Neural cell (in vitro differentiated cells): Measurements from ENCODE around the gene ZBTB48. TPM values are rescaled to one million over a fixed set of nuclear protein-coding genes. Genes with fewer than 3 reads are reported as not detected.
"Not testable (repeated sequence)": the region's sequence is repeated elsewhere in the genome, so short reads cannot be mapped to it uniquely, and the experiment has no call there.

Experiments used
- H2AFZ ChIP-seq: fragments of 200-600, 300-800 bp; sonication (generic), shearing (Covaris generic); 2 replicates; pipeline ENCODE4 v1.6.0; 2014; ENCODE audit warnings: low read depth, mild to moderate bottlenecking, antibody characterized with exemption, low read length, moderate library complexity
- H3F3A ChIP-seq: fragments of 200-600 bp; shearing (Covaris generic); 2 replicates; pipeline ENCODE4 v1.6.1; 2016; ENCODE audit warnings: mild to moderate bottlenecking, moderate library complexity, mixed read lengths, antibody characterized with exemption, low read length; ENCODE audit not compliant: insufficient read depth, poor library complexity, severe bottlenecking
- H3K27ac ChIP-seq: fragments of 200-600, 300-800 bp; sonication (generic), shearing (Covaris generic); 2 replicates; pipeline ENCODE4 v1.5.1; 2014; ENCODE audit warnings: mild to moderate bottlenecking, low read length, moderate library complexity
- H3K27me3 ChIP-seq: fragments of 300-800, 200-600 bp; sonication (generic), shearing (Covaris generic); 2 replicates; pipeline ENCODE4 v1.6.0; 2014; ENCODE audit warnings: mild to moderate bottlenecking, low read depth, low read length, moderate library complexity; ENCODE audit not compliant: insufficient read depth
- H3K36me3 ChIP-seq: fragments of 300-800, 200-600 bp; sonication (generic), shearing (Covaris generic); 2 replicates; pipeline ENCODE4 v1.5.1; 2014; ENCODE audit warnings: mild to moderate bottlenecking, antibody characterized with exemption, low read length, moderate library complexity; ENCODE audit not compliant: insufficient read depth
- H3K4me2 ChIP-seq: fragments of 300-800, 200-600 bp; sonication (generic), shearing (Covaris generic); 2 replicates; pipeline ENCODE4 v1.6.0; 2014; ENCODE audit warnings: mild to moderate bottlenecking, low read length
- H3K4me3 ChIP-seq: fragments of 300-800, 200-600 bp; sonication (generic), shearing (Covaris generic); 2 replicates; pipeline ENCODE4 v1.5.1; 2014; ENCODE audit warnings: mild to moderate bottlenecking, low read length, moderate library complexity
- H3K79me2 ChIP-seq: fragments of 200-600 bp; shearing (Covaris generic); replicated peaks from 2 replicates; pipeline ENCODE4 v1.6.0; 2014; ENCODE audit warnings: mild to moderate bottlenecking, low read length, moderate library complexity; ENCODE audit not compliant: insufficient read depth
- H3K9ac ChIP-seq: fragments of 300-800, 200-600 bp; sonication (generic), shearing (Covaris generic); 2 replicates; pipeline ENCODE4 v1.6.1; 2016; ENCODE audit warnings: mild to moderate bottlenecking, low read length, mixed read lengths
- H3K9me2 ChIP-seq: fragments of 200-600 bp; shearing (Covaris generic); 2 replicates; pipeline ENCODE4 v1.6.1; 2016; ENCODE audit warnings: mild to moderate bottlenecking, low read length, mixed read lengths; ENCODE audit not compliant: insufficient read depth
- H3K9me3 ChIP-seq: fragments of 200-600, 300-800 bp; sonication (generic), shearing (Covaris generic); 2 replicates; pipeline ENCODE4 v1.6.1; 2016; ENCODE audit warnings: mild to moderate bottlenecking, mixed run types, low read length, moderate library complexity, mixed read lengths
- H4K20me1 ChIP-seq: fragments of 200-600 bp; shearing (Covaris generic); 2 replicates; pipeline ENCODE4 v1.6.1; 2016; ENCODE audit warnings: mild to moderate bottlenecking, mixed run types; ENCODE audit not compliant: insufficient read depth
- EZH2 ChIP-seq: fragments of 200-600, 300-800 bp; shearing (Covaris generic), sonication (generic); IDR thresholded peaks from 2 replicates; pipeline ENCODE4 v1.6.1; 2014; ENCODE audit warnings: antibody characterized with exemption, low read length, borderline replicate concordance, mild to moderate bottlenecking; ENCODE audit not compliant: insufficient read depth, poor library complexity, severe bottlenecking
- MXI1 ChIP-seq: fragments of 450-650 bp; conservative IDR thresholded peaks from 2 replicates; pipeline ENCODE4 v1.6.1; 2014; ENCODE audit warnings: antibody characterized with exemption, mild to moderate bottlenecking; ENCODE audit not compliant: poor library complexity, severe bottlenecking
- RAD21 ChIP-seq: fragments of 450-650 bp; conservative IDR thresholded peaks from 2 replicates; pipeline ENCODE4 v1.6.1; 2014; ENCODE audit warnings: antibody characterized with exemption, mild to moderate bottlenecking, moderate library complexity
- SMC3 ChIP-seq: fragments of 450-650 bp; conservative IDR thresholded peaks from 2 replicates; pipeline ENCODE4 v1.6.1; 2014; ENCODE audit warnings: antibody characterized with exemption, mild to moderate bottlenecking, moderate library complexity; ENCODE audit not compliant: poor library complexity
- polyA plus RNA-seq: library from polyadenylated mRNA; depleted of rRNA; stranded (reverse); fragments of >200 nt; gene quantifications from 2 replicates; pipeline ENCODE4 v1.2.3, GENCODE V29; 2014
- TF ChIP-seq, protein P1 (sequence below): fragments of 450-650 bp; IDR thresholded peaks from 2 replicates; pipeline ENCODE4 v1.5.1; 2014; ENCODE audit warnings: antibody characterized with exemption, mild to moderate bottlenecking, moderate library complexity; ENCODE audit not compliant: poor library complexity, severe bottlenecking
- TF ChIP-seq, protein P2 (sequence below): IDR thresholded peaks from 2 replicates; pipeline ENCODE4 v1.6.1; 2012; ENCODE audit warnings: borderline replicate concordance

Gene ZBTB48
- polyA plus RNA-seq, 1 donor from 2014 or later: 48.2 TPM

DNA sequence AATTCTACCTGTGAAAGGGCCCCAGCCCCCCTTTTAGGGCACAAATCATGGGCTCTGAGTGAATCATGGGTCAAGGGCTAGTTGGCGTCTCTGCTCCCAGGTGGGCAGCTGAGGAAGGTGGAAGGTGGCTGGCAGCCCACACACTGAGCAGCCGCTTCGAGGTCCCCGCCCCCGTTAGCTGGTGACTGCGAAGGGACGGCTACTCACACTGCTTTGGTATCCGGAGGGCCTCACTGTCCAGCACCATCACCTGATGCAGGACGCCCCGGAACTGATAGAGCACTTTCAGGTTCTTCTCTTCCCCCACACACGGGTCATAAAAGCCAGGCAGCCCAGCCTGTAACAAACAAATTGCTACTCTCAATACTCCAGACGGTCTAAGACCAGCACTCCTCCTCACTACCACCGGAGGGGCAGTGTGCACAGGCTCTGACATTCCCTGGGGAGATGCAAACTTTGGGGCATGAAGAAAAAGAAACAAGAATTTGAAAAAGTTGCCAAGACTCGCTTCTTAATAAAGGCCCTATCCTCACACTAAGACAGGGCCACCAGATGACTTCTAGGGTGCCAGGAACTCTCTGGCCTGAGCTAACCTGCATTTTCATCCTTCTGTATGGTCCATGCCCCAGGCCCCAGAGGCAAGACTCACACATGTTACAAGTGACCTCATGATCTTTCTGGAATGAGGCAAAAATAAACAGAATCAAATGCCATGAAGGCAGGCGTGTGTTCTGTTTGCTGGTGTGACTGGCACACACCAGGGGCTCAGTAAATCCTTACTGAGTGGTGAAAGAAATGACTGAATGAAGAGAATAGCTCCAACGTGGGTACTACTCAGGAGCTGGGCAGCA lies 56.3 kb downstream of the ZBTB48 start:
- no peaks in the 10 kb centered on the region for H4K20me1 ChIP-seq
- H3K4me2 ChIP-seq: no peak overlapping the region
- no peaks in the 10 kb centered on the region for H3K27me3 ChIP-seq
- no peak overlapping the region for H3K9ac ChIP-seq
- no peaks in the 10 kb centered on the region for H3K36me3 ChIP-seq
- H3K9me2 ChIP-seq: no peaks in the 10 kb centered on the region
- no peaks in the 10 kb centered on the region for H3K79me2 ChIP-seq
- TF ChIP-seq SMC3: no peak
- TF ChIP-seq MXI1: no peak
- no peak overlapping the region for H3K4me3 ChIP-seq
- H2AFZ ChIP-seq: no peak overlapping the region
- H3F3A ChIP-seq: no peaks in the 10 kb centered on the region
- H3K9me3 ChIP-seq: no peaks in the 10 kb centered on the region
- no peak overlapping the region for H3K27ac ChIP-seq

DNA sequence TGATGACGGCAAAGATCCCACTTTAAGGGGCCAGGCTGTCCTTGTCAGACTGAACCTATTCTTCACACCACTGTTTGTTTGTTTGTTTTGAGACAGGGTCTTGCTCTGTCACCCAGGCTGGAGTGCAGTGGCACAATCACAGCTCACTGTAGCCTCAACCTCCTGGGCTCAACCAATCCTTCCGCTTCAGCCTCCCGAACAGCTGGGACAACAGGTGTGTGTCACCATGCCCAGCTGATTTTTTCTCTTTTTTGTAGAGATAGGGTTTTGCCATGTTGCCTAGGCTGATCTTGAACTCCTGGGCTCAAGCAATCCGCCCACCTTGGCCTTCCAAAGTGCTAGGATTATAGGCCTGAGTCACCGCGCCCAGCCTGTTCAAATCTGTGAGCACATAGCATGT lies 57.0 kb downstream of the ZBTB48 start:
- H3K79me2 ChIP-seq, H3F3A ChIP-seq, H2AFZ ChIP-seq, H4K20me1 ChIP-seq, H3K9ac ChIP-seq, H3K9me2 ChIP-seq, H3K9me3 ChIP-seq, H3K4me2 ChIP-seq, H3K36me3 ChIP-seq, H3K27ac ChIP-seq, H3K4me3 ChIP-seq, H3K27me3 ChIP-seq: not testable (repeated sequence)

- no peaks in the 10 kb centered on the region for H3K27me3 ChIP-seq
- H3K9me3 ChIP-seq: no peaks in the 10 kb centered on the region
- no peak overlapping the region for H3K4me2 ChIP-seq
- no peak for TF ChIP-seq RAD21
- no peak for TF ChIP-seq EZH2
- TF ChIP-seq, protein P1, sequence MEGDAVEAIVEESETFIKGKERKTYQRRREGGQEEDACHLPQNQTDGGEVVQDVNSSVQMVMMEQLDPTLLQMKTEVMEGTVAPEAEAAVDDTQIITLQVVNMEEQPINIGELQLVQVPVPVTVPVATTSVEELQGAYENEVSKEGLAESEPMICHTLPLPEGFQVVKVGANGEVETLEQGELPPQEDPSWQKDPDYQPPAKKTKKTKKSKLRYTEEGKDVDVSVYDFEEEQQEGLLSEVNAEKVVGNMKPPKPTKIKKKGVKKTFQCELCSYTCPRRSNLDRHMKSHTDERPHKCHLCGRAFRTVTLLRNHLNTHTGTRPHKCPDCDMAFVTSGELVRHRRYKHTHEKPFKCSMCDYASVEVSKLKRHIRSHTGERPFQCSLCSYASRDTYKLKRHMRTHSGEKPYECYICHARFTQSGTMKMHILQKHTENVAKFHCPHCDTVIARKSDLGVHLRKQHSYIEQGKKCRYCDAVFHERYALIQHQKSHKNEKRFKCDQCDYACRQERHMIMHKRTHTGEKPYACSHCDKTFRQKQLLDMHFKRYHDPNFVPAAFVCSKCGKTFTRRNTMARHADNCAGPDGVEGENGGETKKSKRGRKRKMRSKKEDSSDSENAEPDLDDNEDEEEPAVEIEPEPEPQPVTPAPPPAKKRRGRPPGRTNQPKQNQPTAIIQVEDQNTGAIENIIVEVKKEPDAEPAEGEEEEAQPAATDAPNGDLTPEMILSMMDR: no peak
- TF ChIP-seq MXI1: no peak
- TF ChIP-seq, protein P2, sequence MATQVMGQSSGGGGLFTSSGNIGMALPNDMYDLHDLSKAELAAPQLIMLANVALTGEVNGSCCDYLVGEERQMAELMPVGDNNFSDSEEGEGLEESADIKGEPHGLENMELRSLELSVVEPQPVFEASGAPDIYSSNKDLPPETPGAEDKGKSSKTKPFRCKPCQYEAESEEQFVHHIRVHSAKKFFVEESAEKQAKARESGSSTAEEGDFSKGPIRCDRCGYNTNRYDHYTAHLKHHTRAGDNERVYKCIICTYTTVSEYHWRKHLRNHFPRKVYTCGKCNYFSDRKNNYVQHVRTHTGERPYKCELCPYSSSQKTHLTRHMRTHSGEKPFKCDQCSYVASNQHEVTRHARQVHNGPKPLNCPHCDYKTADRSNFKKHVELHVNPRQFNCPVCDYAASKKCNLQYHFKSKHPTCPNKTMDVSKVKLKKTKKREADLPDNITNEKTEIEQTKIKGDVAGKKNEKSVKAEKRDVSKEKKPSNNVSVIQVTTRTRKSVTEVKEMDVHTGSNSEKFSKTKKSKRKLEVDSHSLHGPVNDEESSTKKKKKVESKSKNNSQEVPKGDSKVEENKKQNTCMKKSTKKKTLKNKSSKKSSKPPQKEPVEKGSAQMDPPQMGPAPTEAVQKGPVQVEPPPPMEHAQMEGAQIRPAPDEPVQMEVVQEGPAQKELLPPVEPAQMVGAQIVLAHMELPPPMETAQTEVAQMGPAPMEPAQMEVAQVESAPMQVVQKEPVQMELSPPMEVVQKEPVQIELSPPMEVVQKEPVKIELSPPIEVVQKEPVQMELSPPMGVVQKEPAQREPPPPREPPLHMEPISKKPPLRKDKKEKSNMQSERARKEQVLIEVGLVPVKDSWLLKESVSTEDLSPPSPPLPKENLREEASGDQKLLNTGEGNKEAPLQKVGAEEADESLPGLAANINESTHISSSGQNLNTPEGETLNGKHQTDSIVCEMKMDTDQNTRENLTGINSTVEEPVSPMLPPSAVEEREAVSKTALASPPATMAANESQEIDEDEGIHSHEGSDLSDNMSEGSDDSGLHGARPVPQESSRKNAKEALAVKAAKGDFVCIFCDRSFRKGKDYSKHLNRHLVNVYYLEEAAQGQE: no peak
- no peaks in the 10 kb centered on the region for H3K9me2 ChIP-seq
- H3K9ac ChIP-seq: no peak overlapping the region
- H3K79me2 ChIP-seq: no peaks in the 10 kb centered on the region
- H3K27ac ChIP-seq: no peak overlapping the region
- no peaks in the 10 kb centered on the region for H4K20me1 ChIP-seq
- H3K36me3 ChIP-seq: no peaks in the 10 kb centered on the region
- H2AFZ ChIP-seq: no peak overlapping the region
- H3K4me3 ChIP-seq: no peak overlapping the region
- no peaks in the 10 kb centered on the region for H3F3A ChIP-seq
These were observed 58.0 kb downstream of the ZBTB48 start for GRCh38 chr1:6637770-6638169.
